ENCODE measurements around the gene WARS2.
"Not testable (repeated sequence)": the region's sequence is repeated elsewhere in the genome, so short reads cannot be mapped to it uniquely, and the experiment has no call there.

WARS2 gene

DNA sequence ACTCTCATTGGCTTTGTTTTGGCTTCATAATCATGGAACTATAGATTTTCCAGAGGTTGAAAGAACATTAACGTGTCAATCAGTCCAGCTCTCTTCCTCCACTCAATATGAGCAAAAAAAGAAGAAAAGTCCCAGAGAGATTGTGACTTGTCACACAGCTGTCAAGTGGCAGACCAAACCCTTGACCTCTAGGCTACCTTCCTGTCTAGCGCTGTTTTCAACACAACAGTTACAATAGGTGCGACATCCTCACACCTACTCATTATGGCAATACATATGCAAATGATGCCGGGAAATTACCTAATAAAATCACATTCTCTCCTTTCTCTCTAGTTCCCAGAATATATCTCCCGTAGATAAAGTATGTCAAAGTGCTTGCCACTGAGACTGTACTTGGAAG, 1.1 kb downstream of the WARS2 start:
- DNase-seq (ENCODE audit: low read depth in 2 of 2): no peak

DNA sequence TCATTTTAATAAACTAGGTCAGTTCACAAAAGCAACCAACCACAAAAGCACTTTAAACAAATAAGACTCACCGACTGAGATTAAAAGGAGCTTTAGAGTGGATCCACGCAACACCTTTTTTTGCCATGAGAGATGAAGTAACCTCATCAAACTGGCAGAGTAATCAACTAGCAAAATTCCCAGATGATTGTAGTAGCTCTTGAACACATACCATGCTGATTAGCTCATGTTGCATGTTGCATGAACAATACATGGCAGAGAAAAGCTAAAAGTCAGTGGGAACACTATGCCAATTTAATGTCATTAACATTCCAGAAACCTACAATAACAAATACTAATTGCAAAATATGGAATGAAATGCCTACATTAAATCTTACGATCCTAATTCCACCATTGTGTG, 4.1 kb downstream of the WARS2 start:
- DNase-seq (ENCODE audit: low read depth in 2 of 2): no peak

DNA sequence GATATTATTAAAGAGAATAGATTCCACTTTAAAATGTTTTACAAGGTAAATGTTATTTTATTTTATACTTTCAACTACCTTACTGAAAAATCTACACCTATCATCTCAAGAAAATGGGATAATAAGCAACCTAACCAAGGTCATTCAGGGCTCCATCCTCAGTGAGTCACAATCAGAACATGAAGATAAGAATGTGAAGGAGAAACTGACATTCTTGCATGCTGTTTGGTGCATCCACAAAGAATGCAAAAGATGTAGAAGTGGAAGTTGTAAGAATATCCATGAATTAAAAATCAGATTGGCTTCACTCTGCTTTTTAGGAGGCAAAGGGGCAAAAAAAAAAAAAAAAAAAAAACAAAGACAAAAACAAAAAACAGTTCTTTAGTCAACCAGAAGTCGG, 6.5 kb downstream of the WARS2 start:
- DNase-seq (ENCODE audit: low read depth in 2 of 2): peak in 1 of 2 experiments; percentile 48

DNA sequence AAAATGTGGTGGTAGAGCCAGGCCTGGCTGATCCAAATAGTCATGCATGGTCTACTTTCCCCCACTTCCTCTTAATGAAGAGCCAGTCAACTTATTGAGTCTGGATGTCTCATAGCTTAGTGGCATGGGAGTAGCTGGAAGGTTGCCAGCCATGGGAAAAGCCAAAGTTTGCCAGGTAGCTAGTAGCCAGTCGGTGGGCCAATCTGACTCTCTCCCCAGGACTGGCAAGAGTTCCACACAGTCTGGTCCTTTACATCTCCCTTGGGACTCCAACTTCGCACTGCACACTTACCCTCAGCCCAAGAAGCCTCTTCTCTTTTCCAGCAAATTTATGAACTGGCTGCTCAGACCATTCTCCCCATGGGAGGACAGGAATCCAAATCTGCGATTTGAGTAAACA, 8.3 kb downstream of the WARS2 start:
- no peak for DNase-seq (ENCODE audit: low read depth in 2 of 2)

DNA sequence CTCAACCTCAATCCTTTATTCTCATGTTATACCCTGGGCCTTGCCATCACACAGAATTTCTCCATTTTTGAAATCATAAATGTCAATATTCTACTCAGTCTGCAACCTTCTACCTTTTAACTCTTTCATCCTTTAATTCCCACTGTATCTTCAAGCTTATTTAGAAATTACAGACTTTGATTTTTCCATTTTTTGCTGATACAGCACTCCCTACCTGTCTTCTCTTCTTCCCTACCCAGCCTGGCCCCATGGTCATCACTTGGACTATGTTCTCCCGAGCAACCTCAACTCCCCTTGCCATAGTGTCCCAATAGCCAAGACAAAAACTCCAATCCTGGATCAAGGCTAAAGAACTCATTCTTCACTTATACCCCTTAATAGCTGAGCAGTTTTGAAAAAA, 14.6 kb downstream of the WARS2 start:
- no peak for DNase-seq (ENCODE audit: low read depth in 2 of 2)

DNA sequence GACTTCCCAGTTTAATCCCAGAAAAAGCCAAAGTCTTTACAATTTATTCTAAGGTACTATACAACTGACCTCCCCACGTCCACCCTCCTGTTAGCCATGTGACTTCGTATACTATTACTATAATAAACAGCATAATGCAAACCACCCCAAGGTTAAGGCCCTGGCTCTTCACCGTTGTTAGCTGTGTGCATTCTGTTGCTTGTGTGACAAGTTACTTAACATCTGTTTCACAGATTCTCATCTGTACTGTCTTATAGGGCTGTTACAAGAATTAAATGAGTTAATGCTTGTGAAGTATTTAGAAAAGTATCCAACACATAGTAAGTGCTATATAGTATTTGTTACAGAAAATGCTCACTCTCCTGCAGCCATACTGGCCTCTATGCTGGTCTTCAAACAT, 15.7 kb downstream of the WARS2 start:
- no peak for DNase-seq (ENCODE audit: low read depth in 2 of 2)

DNA sequence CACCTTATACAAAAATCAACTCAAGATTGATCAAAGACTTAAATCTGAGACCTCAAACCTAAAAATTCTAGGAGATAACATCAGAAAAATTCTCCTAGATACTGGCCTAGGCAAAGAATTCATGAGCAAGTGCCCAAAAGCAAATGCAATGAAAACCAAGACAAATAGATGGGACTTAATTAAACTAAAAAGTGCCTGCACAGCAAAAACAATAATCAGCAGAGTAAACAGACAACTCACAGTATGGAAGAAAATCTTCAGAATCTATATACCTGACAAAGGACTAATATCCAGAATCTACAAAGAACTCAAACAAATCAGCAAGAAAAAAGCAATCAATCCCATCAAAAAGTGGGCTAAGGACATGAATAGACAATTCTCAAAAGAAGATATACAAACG, 18.6 kb downstream of the WARS2 start:
- DNase-seq (ENCODE audit: low read depth in 2 of 2): not testable (repeated sequence)

DNA sequence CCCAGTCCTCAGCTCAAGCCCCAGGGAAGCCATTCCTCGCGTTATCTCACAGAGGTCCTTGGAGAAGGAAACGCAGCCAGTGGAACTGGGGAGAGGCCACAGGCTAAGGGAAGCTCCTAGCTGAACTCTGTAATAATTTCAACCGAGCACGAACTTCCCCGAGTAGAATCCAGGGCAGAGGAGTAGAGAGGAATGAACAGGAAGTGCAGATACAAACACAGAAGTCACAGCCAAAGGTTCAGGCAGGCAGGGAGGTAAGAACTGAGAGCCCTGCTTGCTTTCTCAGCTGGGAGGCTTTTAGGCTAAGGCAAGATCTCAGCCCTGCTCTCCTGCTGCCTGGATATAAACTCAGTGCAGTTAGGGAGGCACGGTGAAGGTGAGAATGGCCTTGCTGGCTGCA, 23.7 kb downstream of the WARS2 start:
- no peak for DNase-seq (ENCODE audit: low read depth in 2 of 2)

DNA sequence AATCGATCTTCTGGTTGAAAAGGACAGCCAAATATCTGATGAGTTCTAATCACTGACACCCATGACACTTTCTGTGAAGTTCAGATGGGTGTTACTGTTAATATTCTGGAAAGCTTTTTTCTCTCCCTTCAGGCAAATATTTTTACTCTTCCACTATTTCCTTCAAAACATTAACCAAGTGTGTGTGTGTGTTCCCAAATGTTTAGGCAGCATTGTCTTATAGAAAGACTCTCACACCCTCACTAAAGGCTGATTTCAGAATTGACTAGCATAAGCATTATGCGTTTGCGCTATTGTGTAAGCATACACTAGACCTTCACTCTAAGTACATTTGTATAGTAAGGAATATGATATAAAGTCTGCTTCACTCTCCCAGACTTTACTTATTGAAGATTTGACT, 24.7 kb downstream of the WARS2 start:
- no peak for DNase-seq (ENCODE audit: low read depth in 2 of 2)

DNA sequence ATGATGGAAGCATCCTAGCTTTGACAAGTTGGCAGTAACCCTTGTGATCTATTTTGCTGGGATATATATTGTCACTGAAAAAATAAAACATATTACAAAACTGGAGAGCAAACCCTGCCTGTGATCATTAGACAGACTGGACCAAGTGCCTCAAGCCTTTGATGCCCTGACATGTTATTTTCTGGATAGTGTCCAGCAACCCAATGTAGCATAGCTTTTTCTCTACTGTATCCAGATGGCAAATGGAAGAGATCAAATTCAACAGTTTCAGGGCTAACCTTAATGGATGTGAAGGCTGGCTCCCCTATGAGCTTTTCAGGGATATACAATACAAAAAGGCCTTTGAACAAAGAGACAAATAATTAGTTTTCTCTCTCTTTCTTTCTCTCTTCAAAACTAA, 25.1 kb downstream of the WARS2 start:
- no peak for DNase-seq (ENCODE audit: low read depth in 2 of 2)

DNA sequence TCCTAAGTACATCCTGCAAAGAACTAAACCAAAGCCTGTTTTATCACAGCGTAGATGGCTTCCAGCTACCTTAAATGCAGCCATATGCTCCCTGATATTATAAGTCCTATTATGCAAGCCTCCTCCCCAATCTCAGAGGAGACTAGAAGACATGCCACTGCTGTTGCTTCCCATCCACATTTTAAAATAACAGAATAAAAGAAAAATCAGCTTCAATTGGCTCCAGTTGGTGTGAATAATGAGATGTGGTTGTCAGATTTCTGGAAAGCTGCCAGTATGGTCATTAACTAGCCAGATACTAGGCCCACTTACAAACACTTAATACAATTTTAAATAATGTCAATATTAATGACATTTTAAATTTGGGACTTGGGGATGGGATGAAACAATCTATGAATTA, 25.7 kb downstream of the WARS2 start:
- DNase-seq (ENCODE audit: low read depth in 2 of 2): no peak

DNA sequence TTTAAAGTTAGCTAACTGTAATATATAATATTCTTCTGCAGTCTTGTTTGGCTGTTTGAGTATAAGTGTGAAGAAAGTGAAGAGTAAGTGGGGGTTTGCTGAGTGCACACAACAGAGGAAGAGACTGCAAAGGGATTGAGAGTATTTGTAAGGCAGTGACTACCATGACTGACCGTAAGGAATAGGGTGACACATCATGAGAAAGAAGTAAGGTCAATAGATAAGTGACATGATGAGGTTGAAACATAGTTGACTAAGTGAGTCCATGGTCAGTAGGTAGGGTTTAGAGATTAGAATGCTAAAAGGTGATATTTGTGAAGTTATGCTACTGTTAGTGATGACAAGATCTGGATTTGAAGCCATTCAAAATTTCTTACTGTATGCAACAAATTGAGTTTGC, 27.7 kb downstream of the WARS2 start:
- no peak for DNase-seq (ENCODE audit: low read depth in 2 of 2)

DNA sequence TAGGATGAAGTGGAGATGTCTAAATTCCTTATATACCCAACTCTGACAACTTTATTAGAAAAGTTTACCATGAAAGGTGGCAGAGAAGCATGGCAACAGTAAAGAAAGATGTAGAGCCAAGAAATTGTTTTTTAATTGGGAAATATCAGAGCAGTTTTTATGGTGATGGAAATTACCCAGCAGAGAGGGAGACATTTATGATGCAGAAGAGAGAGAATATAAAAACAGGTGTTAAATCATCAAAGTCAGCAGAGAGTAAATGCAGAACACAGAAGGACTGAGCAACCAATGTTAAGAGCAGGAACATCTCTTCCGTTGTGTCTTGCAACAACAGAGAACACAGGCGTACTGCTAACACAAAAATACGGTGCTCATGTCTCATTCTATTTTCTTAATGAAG, 28.2 kb downstream of the WARS2 start:
- DNase-seq (ENCODE audit: low read depth in 2 of 2): no peak

DNA sequence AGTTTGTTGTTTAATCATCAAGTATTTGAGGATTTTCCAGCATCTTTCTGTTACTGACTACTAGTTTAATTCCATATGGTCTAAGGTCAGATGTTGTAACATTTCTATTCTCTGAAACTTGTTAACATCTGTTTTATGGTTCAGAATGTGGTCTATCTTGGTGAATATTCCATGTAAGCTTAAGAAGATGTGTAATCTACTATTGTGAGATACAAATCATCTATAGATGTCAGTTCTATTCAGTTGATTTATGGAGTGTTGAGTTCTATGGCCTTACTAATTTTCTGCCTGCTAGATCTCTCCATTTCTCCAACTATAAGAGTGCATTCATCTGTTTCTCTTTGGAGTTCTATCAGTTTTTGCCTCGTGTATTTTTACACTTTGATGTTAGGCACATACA, 31.5 kb downstream of the WARS2 start:
- DNase-seq (ENCODE audit: low read depth in 2 of 2): peak; percentile 88

DNA sequence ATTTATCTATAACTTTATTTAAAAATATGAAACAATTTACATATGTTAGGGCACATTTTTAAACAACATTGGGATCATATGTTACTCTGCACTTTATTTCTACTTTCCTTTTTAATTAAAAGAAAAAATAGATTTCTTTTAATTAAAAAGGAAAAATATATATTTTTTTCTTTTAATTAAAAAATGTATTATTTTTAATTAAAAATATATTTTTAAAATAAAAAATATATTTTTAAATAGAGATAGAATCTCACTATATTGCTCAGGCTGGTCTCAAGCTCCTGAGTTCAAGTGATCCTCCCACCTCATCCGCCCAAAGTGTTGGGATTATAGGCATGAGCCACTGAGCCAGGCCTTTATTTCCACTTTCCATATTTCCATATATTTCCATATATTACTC, 36.7 kb downstream of the WARS2 start:
- DNase-seq (ENCODE audit: low read depth in 2 of 2): no peak

DNA sequence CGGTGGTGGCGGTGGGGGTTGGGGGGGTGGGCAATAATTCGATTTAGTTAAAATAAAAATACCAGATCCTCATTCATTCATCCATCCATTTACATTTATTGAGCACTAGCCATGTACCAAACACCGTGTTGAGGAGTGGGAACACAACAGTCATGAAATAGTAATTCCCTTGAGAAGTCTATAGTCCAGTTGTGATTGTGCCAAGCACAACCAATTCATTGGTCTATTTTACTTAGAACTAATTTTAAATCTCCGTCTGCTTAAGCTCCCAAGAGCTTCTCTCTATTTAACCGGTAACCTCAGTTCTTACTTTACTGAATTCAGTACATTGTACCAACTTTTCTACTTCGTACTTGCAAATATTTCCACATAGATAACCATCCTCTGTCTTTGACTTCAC, 38.4 kb downstream of the WARS2 start:
- DNase-seq (ENCODE audit: low read depth in 2 of 2): no peak

DNA sequence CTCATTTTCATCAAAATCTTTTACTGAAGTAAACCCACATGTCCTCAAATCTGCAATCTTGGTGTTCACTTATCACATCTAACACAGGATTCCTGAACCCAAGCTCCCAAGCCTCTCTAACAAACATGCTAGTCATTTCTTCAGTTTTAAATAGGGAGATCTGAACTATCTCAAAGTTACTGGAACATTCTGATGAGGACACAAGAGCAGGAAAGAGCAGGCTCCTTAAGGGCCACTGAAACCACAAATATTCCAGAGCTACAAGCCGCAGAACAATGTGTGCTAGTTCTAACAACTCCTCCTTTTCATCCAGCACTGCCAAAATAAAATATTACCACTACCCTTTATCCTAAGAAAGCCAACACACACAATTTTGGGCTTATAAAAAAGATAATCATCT, 38.9 kb downstream of the WARS2 start:
- DNase-seq (ENCODE audit: low read depth in 2 of 2): peak; percentile 23 to 28

DNA sequence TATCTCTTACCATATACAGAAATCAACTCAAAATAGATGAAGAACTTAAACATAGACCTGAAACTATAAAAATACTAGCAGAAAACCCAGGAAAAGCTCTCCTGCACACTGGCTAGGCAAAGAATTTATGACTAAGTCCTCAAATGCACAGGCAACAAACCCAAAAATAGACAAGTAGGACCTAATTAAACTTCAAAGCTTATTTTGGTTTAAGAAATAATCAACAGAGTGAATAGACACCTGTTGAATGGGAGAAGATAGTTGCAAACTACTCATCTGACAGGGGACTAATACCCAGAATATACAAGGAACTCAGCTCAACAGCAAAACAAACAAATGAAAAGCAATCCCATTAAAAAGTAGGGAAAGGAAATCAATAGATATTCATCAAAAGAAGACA, 40.7 kb downstream of the WARS2 start:
- no peak for DNase-seq (ENCODE audit: low read depth in 2 of 2)

DNA sequence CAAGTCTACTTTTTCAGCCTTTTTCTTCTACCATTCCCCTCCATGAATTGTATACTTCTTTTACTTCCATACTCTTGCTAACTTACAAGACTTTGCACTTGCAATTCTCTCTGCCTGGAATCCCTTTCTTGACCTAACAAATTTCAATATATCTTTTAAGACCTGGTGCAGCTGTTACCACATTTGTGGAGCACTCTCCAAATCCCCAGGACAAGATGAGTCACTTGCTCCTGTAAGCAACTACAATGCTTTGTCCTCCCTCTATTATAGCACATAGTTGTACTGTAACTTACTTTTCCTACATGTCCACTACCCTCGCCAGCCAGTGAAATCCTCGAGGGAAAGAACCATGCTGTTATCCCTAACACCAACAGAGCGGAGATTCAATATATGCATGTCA, 43.1 kb downstream of the WARS2 start:
- no peak for DNase-seq (ENCODE audit: low read depth in 2 of 2)

DNA sequence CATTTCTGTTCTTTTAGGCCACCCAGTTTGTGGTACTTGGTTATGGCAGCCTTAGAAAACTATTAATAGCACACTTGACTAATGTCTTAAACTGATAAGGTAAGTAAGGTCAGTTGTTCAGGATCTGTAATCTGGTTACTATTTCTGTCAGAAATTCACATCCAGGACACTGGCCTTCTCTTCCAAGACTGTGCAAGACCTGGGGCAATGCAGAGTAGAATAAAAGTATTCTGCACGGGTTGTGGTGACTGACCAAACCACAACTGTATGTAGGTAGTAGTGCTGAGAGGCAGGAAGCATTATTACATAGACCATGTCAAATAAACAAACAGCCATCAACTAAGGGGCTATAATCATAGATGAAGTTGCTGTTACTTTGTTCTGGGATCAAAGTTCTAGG, 46.7 kb downstream of the WARS2 start:
- no peak for DNase-seq (ENCODE audit: low read depth in 2 of 2)

DNA sequence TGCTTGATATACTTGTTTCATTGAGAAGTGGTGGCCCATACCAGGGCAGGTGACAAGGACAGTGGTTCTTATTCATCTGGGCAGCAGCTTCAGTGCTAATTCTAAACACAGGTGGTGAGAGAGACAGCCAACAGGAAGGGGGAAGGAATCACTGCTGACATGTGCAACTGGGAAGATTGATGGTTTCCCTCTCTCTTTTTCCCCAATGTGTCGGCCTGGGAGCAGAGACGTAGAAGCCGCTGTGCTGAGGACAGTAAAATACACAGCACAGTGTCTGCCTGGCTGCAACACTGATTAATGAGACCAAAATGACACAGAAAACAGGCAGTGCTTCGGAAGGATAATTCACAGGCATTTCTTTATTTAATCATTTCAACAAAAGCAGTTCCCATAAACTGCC, 48.8 kb downstream of the WARS2 start:
- no peak for DNase-seq (ENCODE audit: low read depth in 2 of 2)

DNA sequence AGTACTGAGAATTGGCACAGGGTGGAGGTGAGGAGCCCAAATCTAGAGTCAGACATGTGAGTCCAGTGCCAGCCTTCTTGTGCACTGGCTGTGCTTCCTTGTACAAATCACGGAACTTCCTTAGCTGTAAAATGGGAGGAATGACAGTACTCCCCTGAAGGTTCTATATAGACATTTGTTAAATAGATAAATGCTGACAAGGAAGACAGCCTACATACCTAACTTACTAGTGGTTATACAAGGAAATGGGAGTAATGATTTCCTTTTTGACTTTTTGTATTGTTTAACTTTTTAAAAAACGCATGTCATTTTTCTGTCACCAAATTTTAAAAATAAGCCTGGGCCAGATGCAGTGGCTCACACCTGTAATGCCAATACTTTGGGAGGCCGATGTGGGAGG, 50.2 kb downstream of the WARS2 start:
- no peak for DNase-seq (ENCODE audit: low read depth in 2 of 2)

DNA sequence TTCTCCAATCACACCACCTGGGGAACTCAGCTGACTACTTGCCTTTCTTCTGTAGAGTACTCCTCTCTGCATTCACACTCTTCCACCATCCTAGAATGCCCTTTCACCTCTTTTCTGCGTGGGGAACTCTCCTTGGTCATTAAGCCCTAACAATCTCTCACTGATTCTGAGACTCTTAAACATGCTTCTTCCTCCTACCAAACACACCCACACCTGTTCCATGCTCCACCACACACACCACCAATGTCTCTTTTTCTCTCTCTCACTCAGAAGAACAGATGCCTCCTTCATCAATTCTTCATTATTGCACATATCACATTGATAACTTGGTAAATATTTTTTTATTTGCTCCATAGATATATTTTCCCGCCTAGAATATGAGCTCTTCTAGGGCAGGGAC, 53.6 kb downstream of the WARS2 start:
- no peak for DNase-seq (ENCODE audit: low read depth in 2 of 2)

DNA sequence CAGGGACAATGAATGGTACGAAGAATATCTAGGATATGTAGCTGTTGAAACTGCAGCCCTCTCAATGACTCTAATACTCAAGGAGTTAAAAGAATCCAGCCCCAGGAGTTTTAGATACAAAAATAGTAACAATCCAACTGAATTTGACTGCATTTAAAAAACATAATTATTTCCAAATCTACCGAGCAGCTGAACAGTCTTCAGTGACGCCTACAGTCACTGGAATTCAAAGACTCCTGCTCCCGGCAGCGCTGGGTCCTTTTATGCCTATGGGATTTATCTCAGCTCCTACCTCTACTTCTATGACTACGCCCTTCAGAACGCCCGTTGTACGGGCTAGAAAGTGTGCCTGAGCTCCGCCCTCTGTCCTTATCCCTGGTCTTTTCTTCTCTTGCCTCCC, 55.7 kb downstream of the WARS2 start:
- no peak for DNase-seq (ENCODE audit: low read depth in 2 of 2)

DNA sequence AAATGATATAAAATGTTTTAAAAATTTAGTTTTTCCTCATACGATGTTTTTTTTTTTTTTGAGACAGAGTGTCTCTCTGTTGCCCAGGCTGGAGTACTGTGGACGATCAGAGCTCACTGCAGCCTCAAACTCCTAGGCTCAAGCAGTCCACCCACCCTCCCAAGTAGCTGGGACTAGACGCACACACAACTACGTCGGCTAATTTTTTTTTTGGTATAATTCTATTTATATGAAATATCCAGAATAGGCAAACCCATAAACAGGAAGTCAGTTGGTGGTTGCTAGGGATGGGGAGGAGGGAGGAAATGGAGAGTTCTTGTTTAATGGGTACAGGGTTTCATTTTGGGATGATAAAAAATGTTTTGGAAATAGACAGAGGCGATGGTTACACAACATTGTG, 56.5 kb downstream of the WARS2 start:
- DNase-seq (ENCODE audit: low read depth in 2 of 2): no peak

All from fibroblast of skin of left quadriceps (primary cell).